Spleen (tissue), 11 donors: ENCODE results near the gene MMEL1. TPM values are rescaled to one million over a fixed set of nuclear protein-coding genes. Genes with fewer than 3 reads are reported as not detected.
"Not testable (repeated sequence)": the region's sequence is repeated elsewhere in the genome, so short reads cannot be mapped to it uniquely, and the experiment has no call there.

Experiments
- DNase-seq: peaks from one replicate; pipeline ENCODE4 v3.0.0-alpha.2; 2020
- H3K27ac ChIP-seq, 8 donors: fragments of 200-600 bp; sonication (generic) in 7 of 8; 1 replicate in 4 of 8; 2 replicates in 4 of 8; pipeline versions ENCODE4 v1.5.0 to v1.8.0; 2016 to 2021; ENCODE audit warnings: inconsistent platforms in 4 of 8, mild to moderate bottlenecking in 4 of 8, moderate library complexity in 1 of 8
- H3K27me3 ChIP-seq, 7 donors: fragments of 200-600 bp; sonication (generic) in 6 of 7; replicated peaks in 1 of 7; 1 replicate in 4 of 7; 2 replicates in 3 of 7; pipeline versions ENCODE4 v1.5.0 to v1.8.0; 2016 to 2021; ENCODE audit warnings: inconsistent platforms in 3 of 7, mild to moderate bottlenecking in 1 of 7
- H3K36me3 ChIP-seq, 6 donors: fragments of 200-600 bp; sonication (generic) in 5 of 6; 1 replicate in 4 of 6; 2 replicates in 2 of 6; pipeline versions ENCODE4 v1.5.0 to v1.8.0; 2016 to 2021; ENCODE audit warnings: inconsistent platforms in 2 of 6
- H3K4me1 ChIP-seq, 6 donors: fragments of 200-600 bp; sonication (generic) in 5 of 6; 1 replicate in 3 of 6; 2 replicates in 3 of 6; pipeline versions ENCODE4 v1.5.0 to v1.8.0; 2016 to 2021; ENCODE audit warnings: inconsistent platforms in 3 of 6
- H3K4me3 ChIP-seq, 8 donors: fragments of 200-600 bp; sonication (generic) in 7 of 8; 1 replicate in 4 of 8; 2 replicates in 4 of 8; pipeline versions ENCODE4 v1.5.0 to v1.8.0; 2016 to 2021; ENCODE audit warnings: inconsistent platforms in 4 of 8, mild to moderate bottlenecking in 4 of 8, moderate library complexity in 2 of 8
- H3K9me3 ChIP-seq, 8 donors: fragments of 200-600 bp; sonication (generic) in 7 of 8; 1 replicate in 4 of 8; 2 replicates in 4 of 8; pipeline versions ENCODE4 v1.5.0 to v1.8.0; 2016 to 2021; ENCODE audit warnings: inconsistent platforms in 4 of 8
- CTCF ChIP-seq, 11 experiments: fragments of 200-600 bp in 7 of 11; fragments of 450-650 bp in 4 of 11; sonication (generic) in 4 of 11; IDR thresholded peaks in 8 of 11; conservative IDR thresholded peaks in 3 of 11; 1 replicate in 7 of 11; 2 replicates in 4 of 11; pipeline versions ENCODE4 v1.4.0 to v1.8.0; 2016 to 2021; ENCODE audit warnings: antibody characterized with exemption in 11 of 11, inconsistent platforms in 4 of 11, mild to moderate bottlenecking in 1 of 11
- POLR2A ChIP-seq, 3 donors: fragments of 450-650 bp; IDR thresholded peaks; one replicate each; pipeline ENCODE4 v1.5.1; 2017; ENCODE audit warnings: antibody characterized with exemption in 3 of 3, mild to moderate bottlenecking in 1 of 3
- POLR2AphosphoS5 ChIP-seq, 3 donors: sonication (generic); formaldehyde crosslinking; IDR thresholded peaks; one replicate each; pipeline ENCODE4 v1.5.1; 2017; ENCODE audit warnings: antibody characterized with exemption in 3 of 3
- WGBS, 5 donors: extraction: QIAGEN DNeasy Blood & Tissue Kit in 3 of 5; methylation state at CpG; one replicate each; pipeline versions ENCODE4 v1.1.5 to v1.1.7; 2013 to 2018; 5-methylcytosine and 5-hydroxymethylcytosine counted together
- intact Hi-C: fragments of 100-400 bp; cut with DNase I; formaldehyde crosslinking; loops from one replicate; pipeline ENCODE4 v1.15.0; 2023; ENCODE audit warnings: low total_unique reads
- polyA plus RNA-seq, 3 donors: library from polyadenylated mRNA; stranded (reverse); fragments of 200-250 nt; gene quantifications; one replicate each; pipeline ENCODE4 v1.2.1, GENCODE V29; 2013
- total RNA-seq, 7 donors: library from RNA; depleted of rRNA in 3 of 7; stranded (reverse); fragments of >200 nt in 3 of 7; fragmentation: NEBNext Ultra II Directional in 4 of 7; extraction: Animal tissue kit (Norgen Biotek cat#: 25700) in 4 of 7; gene quantifications; one replicate each; pipeline versions ENCODE4 v1.1.0 to v1.2.1, GENCODE V29; 2016 to 2021
- donor health status: healthy with polysubstance abuse.
- donor health status: DM: no; HTN: no; CAD: no; lungs with moderate emphysema.
- donor health status: DM: no; HTN: no; CAD: no.
- donor health status: Bipolar disorder and iron deficiency.
- donor health status: healthy.
- donor health status: DM: no; HTN: no; CAD: no.
- donor health status: DM: yes; HTN: yes; CAD: no.

The MMEL1 gene
- total and polyA plus RNA-seq, 10 donors = 1.9 to 6.4 (median 3.3) TPM; not detected in 1

- intact Hi-C loops, H3K36me3 ChIP-seq, H3K27me3 ChIP-seq, H3K9me3 ChIP-seq: not testable (repeated sequence)
- peak; percentile 82 for DNase-seq
- Histone ChIP-seq H3K4me3 (peak overlapping the region in 1 of 8 donors; percentile 92), H3K4me1 (peaks cover 40 to 86% (median 71%) of the 10 kb centered on the region in 6 donors), H3K27ac (peak overlapping the region in 7 of 8 donors; percentile 13 to 99 (median 98))
- 37 to 57% (median 55%) methylated on average over 8 to 12 of the region's 12 CpGs for WGBS, 5 donors
- TF ChIP-seq POLR2AphosphoS5 (IDR thresholded peaks at IDR 0.05) = peak in 1 of 3 donors; percentile 3
Observed at GRCh38 chr1:2550309-2550861, 82.4 kb downstream of the MMEL1 start.

GRCh38 chr1:2549367-2550029 is 83.3 kb downstream of the MMEL1 start:
- not testable (repeated sequence) for H3K9me3 ChIP-seq, H3K27me3 ChIP-seq, H3K36me3 ChIP-seq
- Histone ChIP-seq H3K4me1 (peaks cover 34 to 86% (median 68%) of the 10 kb centered on the region in 6 donors), H3K27ac (peak overlapping the region; percentile 92 to 99 (median 98)), H3K4me3 (peak overlapping the region in 5 of 8 donors; percentile 59 to 93 (median 85))
- 55 to 66% (median 61%) methylated on average over 17 to 27 of the region's 28 CpGs for WGBS, 5 donors
- intact Hi-C loops = loop anchor here (5.0 kb wide), 2 partner anchors 137 to 352 kb away; partner anchors contain the start of gene PEX10
- DNase-seq = peak; percentile 85

- Histone ChIP-seq H3K36me3 (no peaks in the 10 kb centered on the region), H3K27me3 (peaks cover 0 to 6% (median 0%) of the 10 kb centered on the region in 7 donors), H3K27ac (peak overlapping the region; percentile 92 to 99 (median 98)), H3K9me3 (no peaks in the 10 kb centered on the region), H3K4me3 (peak overlapping the region; percentile 27 to 93 (median 84)), H3K4me1 (peaks cover 30 to 90% (median 69%) of the 10 kb centered on the region in 6 donors)
- WGBS, 5 donors = 2 to 3% (median 2%) methylated on average over 15 to 17 of the region's 17 CpGs
- TF ChIP-seq CTCF (IDR thresholded peaks at IDR 0.05 in 8 of 11, conservative IDR thresholded peaks at IDR 0.05 in 3 of 11) (peak; percentile 95 to 99 (median 97)), POLR2A (IDR thresholded peaks at IDR 0.05) (peak in 1 of 3 donors; percentile 19), POLR2AphosphoS5 (IDR thresholded peaks at IDR 0.05) (peak; percentile 75 to 82 (median 82))
- intact Hi-C loops = loop anchor here (5.0 kb wide), 2 partner anchors 136 to 351 kb away; partner anchors contain the start of gene PEX10
- DNase-seq = peak; percentile 97
Observed at GRCh38 chr1:2548068-2548589, 84.7 kb downstream of the MMEL1 start.

- TF ChIP-seq POLR2A (IDR thresholded peaks at IDR 0.05) (no peak), CTCF (IDR thresholded peaks at IDR 0.05 in 8 of 11, conservative IDR thresholded peaks at IDR 0.05 in 3 of 11) (no peak), POLR2AphosphoS5 (IDR thresholded peaks at IDR 0.05) (peak in 1 of 3 donors; percentile 48)
- H3K4me3 ChIP-seq = peak overlapping the region; percentile 59 to 93 (median 86)
- intact Hi-C loops = loop anchor here (5.0 kb wide), 2 partner anchors 135 to 350 kb away; partner anchors contain the start of gene PEX10
- H3K27me3 ChIP-seq = peaks cover 0 to 13% (median 0%) of the 10 kb centered on the region in 7 donors
- 5 to 10% (median 7%) methylated on average over 11 to 27 of the region's 27 CpGs for WGBS, 5 donors
- DNase-seq = peak; percentile 92
- no peaks in the 10 kb centered on the region for H3K9me3 ChIP-seq
- no peaks in the 10 kb centered on the region for H3K36me3 ChIP-seq
- peaks cover 30 to 97% (median 72%) of the 10 kb centered on the region in 6 donors for H3K4me1 ChIP-seq
- peak overlapping the region; percentile 92 to 99 (median 98) for H3K27ac ChIP-seq
Observed at GRCh38 chr1:2547210-2548067, 85.4 kb downstream of the MMEL1 start.
